Upper lobe of left lung (tissue), 6 donors: ENCODE measurements around the gene MGAT4A. TPM values are rescaled to one million over a fixed set of nuclear protein-coding genes. Genes with fewer than 3 reads are reported as not detected.

Source experiments
- ATAC-seq, 2 donors: fragments of 200-7000 bp; cut with Tn5 transposase; one replicate each; pipeline ENCODE4 v1.9.1; 2022; ENCODE audit warnings: mild to moderate bottlenecking in 2 of 2, moderate library complexity in 2 of 2; ENCODE audit not compliant: low FRiP score in 2 of 2
- DNase-seq, 2 donors: peaks; one replicate each; pipeline ENCODE4 v3.0.0-alpha.2; 2019 to 2020
- H3K27ac ChIP-seq, 4 donors: fragments of 200-600 bp; sonication (generic); one replicate each; pipeline ENCODE4 v1.5.1; 2016 to 2019
- H3K27me3 ChIP-seq, 4 donors: fragments of 200-600 bp; sonication (generic); one replicate each; pipeline ENCODE4 v1.5.1; 2017 to 2019
- H3K36me3 ChIP-seq, 4 donors: fragments of 200-600 bp; sonication (generic); one replicate each; pipeline ENCODE4 v1.5.1; 2016 to 2019
- H3K4me1 ChIP-seq, 4 donors: fragments of 200-600 bp; sonication (generic); one replicate each; pipeline ENCODE4 v1.5.1; 2018 to 2019
- H3K4me3 ChIP-seq, 4 donors: fragments of 200-600 bp; sonication (generic); one replicate each; pipeline ENCODE4 v1.5.1; 2017 to 2019; ENCODE audit warnings: mild to moderate bottlenecking in 2 of 4, moderate library complexity in 1 of 4
- H3K9me3 ChIP-seq, 4 donors: fragments of 200-600 bp; sonication (generic); one replicate each; pipeline ENCODE4 v1.5.1; 2018 to 2019
- EP300 ChIP-seq, 4 donors: sonication (generic); formaldehyde crosslinking; IDR thresholded peaks; one replicate each; pipeline ENCODE4 v1.5.1; 2017; ENCODE audit warnings: antibody characterized with exemption in 4 of 4, control low read depth in 2 of 4
- POLR2A ChIP-seq, 4 donors: fragments of 450-650 bp; IDR thresholded peaks; one replicate each; pipeline ENCODE4 v1.5.1; 2016 to 2017; ENCODE audit warnings: antibody characterized with exemption in 4 of 4, mild to moderate bottlenecking in 2 of 4
- POLR2AphosphoS5 ChIP-seq, 2 donors: sonication (generic); formaldehyde crosslinking; IDR thresholded peaks; one replicate each; pipeline ENCODE4 v1.5.1; 2017; ENCODE audit warnings: antibody characterized with exemption in 2 of 2
- WGBS, 2 donors: methylation state at CpG; one replicate each; pipeline ENCODE4 v1.1.5; 2017 to 2018; 5-methylcytosine and 5-hydroxymethylcytosine counted together
- total RNA-seq, 6 donors: library from RNA; depleted of rRNA in 4 of 6; stranded (reverse); fragments of >200 nt in 4 of 6; gene quantifications; one replicate each; pipeline versions ENCODE4 v1.1.0 to v1.2.1, GENCODE V29; 2016 to 2021
- TF ChIP-seq, protein P1 (sequence below), 6 experiments: fragments of 450-650 bp in 4 of 6; fragments of 200-600 bp in 2 of 6; sonication (generic) in 2 of 6; IDR thresholded peaks; one replicate each; pipeline ENCODE4 v1.5.1; 2016 to 2019; ENCODE audit warnings: antibody characterized with exemption in 6 of 6
- donor health status: DM: no; HTN: no; CAD: no; lungs with moderate emphysema.
- donor health status: DM: no; HTN: yes; CAD: no; lungs with severe emphysema.

The MGAT4A gene
- total RNA-seq, 6 donors from 2014 or later = 28.4 to 69.6 (median 53.6) TPM

DNA sequence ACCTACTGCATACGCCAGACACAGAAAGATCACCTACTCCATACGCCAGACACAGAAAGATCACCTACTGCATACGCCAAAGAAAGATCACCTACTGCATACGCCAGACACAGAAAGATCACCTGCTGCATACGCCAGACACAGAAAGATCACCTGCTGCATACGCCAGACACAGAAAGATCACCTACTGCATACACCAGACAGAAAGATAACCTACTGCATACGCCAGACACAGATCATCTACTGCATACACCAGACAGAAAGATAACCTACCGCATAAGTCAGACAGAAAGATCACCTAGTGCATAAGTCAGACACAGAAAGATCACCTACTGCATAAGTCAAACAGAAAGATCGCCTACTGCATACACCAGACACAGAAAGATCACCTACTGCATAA lies 148.4 kb downstream of the MGAT4A start:
- WGBS, 2 donors = 96% methylated on average over 9 of the region's 9 CpGs
- no peaks in the 10 kb centered on the region for H3K9me3 ChIP-seq

DNA sequence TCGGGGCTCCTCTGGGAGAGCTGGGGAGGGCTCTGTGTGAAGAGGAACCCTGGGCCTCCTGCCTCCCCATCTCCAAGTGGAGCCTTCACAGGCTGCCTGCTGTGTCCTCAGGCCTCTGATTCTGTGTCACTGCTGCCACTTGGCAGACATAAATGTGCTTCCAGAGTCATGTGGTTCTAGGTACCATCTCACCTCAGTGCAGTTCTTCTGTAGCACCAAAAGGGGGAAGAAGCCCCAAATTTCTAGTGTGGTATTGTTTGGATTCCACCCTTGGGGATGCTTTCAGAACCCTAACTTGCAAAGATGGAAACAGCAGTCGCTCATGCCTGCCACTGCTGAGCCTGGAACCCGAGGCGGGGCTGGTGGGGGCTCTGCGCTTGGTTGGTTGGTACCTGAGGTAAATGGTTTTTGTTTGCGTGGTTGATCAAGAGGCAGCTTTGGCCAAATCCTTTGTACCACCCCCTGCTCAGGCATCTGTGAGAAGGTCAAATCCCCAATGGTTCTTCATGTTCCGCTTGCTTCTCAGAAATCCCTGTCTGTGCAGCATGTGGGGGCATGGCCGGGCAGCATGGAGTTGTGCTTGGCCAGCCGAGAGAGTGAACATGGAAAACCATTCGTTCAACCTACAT lies 150.2 kb downstream of the MGAT4A start:
- DNase-seq = peak in 1 of 2 donors; percentile 48
- no peak overlapping the region for H3K4me3 ChIP-seq
- TF ChIP-seq EP300 (IDR thresholded peaks at IDR 0.05) = no peak
- TF ChIP-seq, protein P1, sequence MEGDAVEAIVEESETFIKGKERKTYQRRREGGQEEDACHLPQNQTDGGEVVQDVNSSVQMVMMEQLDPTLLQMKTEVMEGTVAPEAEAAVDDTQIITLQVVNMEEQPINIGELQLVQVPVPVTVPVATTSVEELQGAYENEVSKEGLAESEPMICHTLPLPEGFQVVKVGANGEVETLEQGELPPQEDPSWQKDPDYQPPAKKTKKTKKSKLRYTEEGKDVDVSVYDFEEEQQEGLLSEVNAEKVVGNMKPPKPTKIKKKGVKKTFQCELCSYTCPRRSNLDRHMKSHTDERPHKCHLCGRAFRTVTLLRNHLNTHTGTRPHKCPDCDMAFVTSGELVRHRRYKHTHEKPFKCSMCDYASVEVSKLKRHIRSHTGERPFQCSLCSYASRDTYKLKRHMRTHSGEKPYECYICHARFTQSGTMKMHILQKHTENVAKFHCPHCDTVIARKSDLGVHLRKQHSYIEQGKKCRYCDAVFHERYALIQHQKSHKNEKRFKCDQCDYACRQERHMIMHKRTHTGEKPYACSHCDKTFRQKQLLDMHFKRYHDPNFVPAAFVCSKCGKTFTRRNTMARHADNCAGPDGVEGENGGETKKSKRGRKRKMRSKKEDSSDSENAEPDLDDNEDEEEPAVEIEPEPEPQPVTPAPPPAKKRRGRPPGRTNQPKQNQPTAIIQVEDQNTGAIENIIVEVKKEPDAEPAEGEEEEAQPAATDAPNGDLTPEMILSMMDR (IDR thresholded peaks at IDR 0.05) = no peak
- no peak for TF ChIP-seq POLR2AphosphoS5 (IDR thresholded peaks at IDR 0.05)
- no peak for TF ChIP-seq POLR2A (IDR thresholded peaks at IDR 0.05)
- no peak for ATAC-seq
- peaks cover 0 to 67% (median 48%) of the 10 kb centered on the region in 4 donors for H3K36me3 ChIP-seq
- no peaks in the 10 kb centered on the region for H3K4me1 ChIP-seq
- H3K9me3 ChIP-seq = no peaks in the 10 kb centered on the region
- 86 to 90% methylated on average over 4 to 9 of the region's 10 CpGs for WGBS, 2 donors
- H3K27me3 ChIP-seq = no peaks in the 10 kb centered on the region
- no peak overlapping the region for H3K27ac ChIP-seq

More for the DNA sequence above, 148.4 kb downstream of the MGAT4A start:
- H3K4me3 ChIP-seq = no peak overlapping the region
- no peak overlapping the region for H3K27ac ChIP-seq
- ATAC-seq (no peak), DNase-seq (no peak)
- H3K27me3 ChIP-seq = no peaks in the 10 kb centered on the region
- H3K4me1 ChIP-seq = no peaks in the 10 kb centered on the region
- H3K36me3 ChIP-seq = peaks cover 0 to 73% (median 44%) of the 10 kb centered on the region in 4 donors
- no peak for TF ChIP-seq EP300 (IDR thresholded peaks at IDR 0.05)
- TF ChIP-seq POLR2AphosphoS5 (IDR thresholded peaks at IDR 0.05) = no peak
- TF ChIP-seq, protein P1 (IDR thresholded peaks at IDR 0.05) = no peak
- no peak for TF ChIP-seq POLR2A (IDR thresholded peaks at IDR 0.05)

DNA sequence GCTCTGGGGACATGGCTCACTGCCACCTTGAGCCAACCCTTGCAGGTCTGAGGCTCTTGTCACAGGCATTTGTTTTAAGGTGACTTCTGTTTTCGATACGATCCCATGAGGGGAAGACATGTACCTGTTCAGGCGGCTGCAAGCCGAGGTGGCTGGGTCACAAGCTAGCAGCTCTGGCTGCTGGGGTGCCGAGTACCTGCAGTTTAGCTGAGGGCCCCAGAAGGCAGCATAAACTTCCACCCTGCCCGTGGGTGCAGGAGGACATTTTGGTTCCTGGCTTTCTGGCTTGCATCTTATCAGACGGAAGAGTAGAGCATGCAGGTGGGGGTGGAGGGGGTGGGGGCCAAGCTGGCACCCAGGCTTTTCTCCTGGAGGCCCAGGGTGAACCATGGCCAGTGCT lies 151.0 kb downstream of the MGAT4A start:
- no peaks in the 10 kb centered on the region for H3K4me1 ChIP-seq
- ATAC-seq = no peak
- H3K27me3 ChIP-seq = no peaks in the 10 kb centered on the region
- H3K27ac ChIP-seq = no peak overlapping the region
- WGBS, 2 donors = 89 to 94% methylated on average over 6 to 7 of the region's 7 CpGs
- H3K9me3 ChIP-seq = no peaks in the 10 kb centered on the region
- TF ChIP-seq EP300 (IDR thresholded peaks at IDR 0.05) (no peak), POLR2AphosphoS5 (IDR thresholded peaks at IDR 0.05) (no peak), POLR2A (IDR thresholded peaks at IDR 0.05) (no peak)
- TF ChIP-seq, protein P1 (IDR thresholded peaks at IDR 0.05) = no peak
- DNase-seq = no peak
- H3K4me3 ChIP-seq = no peak overlapping the region
- peaks cover 0 to 74% (median 50%) of the 10 kb centered on the region in 4 donors for H3K36me3 ChIP-seq

DNA sequence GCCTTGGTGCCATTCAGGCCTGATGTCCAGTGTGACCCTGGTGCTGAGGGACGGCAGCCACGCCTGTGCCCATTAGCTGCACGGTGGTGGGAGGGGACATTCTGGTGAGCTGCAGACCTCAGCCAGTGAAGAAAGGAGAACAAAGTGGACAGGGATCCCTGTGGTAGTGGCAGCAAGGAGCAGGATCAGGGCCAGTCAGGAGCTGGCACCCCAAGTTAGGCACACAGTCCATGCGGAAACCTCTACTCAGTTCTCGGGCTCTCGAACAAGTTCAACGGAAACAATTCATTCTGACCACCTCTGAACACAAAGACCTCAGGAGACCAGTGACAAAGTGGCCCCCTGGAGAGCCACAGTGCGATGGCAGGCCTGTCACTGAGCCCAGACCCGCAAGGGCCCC lies 152.7 kb downstream of the MGAT4A start:
- 94 to 97% methylated on average over 6 to 9 of the region's 9 CpGs for WGBS, 2 donors
- Histone ChIP-seq H3K36me3 (peaks cover 0 to 71% (median 55%) of the 10 kb centered on the region in 4 donors), H3K9me3 (no peaks in the 10 kb centered on the region), H3K4me3 (no peak overlapping the region), H3K27ac (no peak overlapping the region), H3K4me1 (no peaks in the 10 kb centered on the region), H3K27me3 (no peaks in the 10 kb centered on the region)
- ATAC-seq = no peak
- DNase-seq = no peak
- no peak for TF ChIP-seq POLR2A (IDR thresholded peaks at IDR 0.05)
- TF ChIP-seq POLR2AphosphoS5 (IDR thresholded peaks at IDR 0.05) = no peak
- TF ChIP-seq, protein P1 (IDR thresholded peaks at IDR 0.05) = no peak
- no peak for TF ChIP-seq EP300 (IDR thresholded peaks at IDR 0.05)

DNA sequence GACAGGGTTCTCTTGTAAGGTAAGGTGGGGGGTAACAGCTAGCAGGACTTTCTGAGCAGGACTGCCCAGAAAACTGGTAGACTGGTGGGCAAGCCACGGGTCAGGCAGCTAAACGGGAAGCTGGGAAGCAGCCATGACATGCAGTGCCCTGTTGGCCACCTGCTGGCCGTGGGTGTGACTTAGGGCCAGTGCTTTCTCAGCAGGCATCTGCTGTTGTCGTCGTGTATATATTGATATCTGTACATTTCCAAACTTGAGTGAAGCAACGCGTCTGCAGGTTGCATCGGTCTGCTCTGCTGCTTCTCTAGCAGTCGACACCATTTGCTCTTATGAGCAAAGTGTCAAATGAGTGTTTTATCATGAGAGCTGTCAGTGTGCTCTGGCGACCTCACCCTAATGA lies 153.6 kb downstream of the MGAT4A start:
- Histone ChIP-seq H3K27me3 (no peaks in the 10 kb centered on the region), H3K9me3 (no peaks in the 10 kb centered on the region), H3K4me1 (no peaks in the 10 kb centered on the region), H3K27ac (no peak overlapping the region), H3K4me3 (no peak overlapping the region), H3K36me3 (peaks cover 0 to 71% (median 56%) of the 10 kb centered on the region in 4 donors)
- ATAC-seq (no peak), DNase-seq (no peak)
- TF ChIP-seq EP300 (IDR thresholded peaks at IDR 0.05) = no peak
- TF ChIP-seq, protein P1 (IDR thresholded peaks at IDR 0.05) = no peak
- 77 to 81% methylated on average over 10 of the region's 10 CpGs for WGBS, 2 donors
